ENCODE data around the gene APIP.

The APIP gene, protein sequence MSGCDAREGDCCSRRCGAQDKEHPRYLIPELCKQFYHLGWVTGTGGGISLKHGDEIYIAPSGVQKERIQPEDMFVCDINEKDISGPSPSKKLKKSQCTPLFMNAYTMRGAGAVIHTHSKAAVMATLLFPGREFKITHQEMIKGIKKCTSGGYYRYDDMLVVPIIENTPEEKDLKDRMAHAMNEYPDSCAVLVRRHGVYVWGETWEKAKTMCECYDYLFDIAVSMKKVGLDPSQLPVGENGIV

DNA sequence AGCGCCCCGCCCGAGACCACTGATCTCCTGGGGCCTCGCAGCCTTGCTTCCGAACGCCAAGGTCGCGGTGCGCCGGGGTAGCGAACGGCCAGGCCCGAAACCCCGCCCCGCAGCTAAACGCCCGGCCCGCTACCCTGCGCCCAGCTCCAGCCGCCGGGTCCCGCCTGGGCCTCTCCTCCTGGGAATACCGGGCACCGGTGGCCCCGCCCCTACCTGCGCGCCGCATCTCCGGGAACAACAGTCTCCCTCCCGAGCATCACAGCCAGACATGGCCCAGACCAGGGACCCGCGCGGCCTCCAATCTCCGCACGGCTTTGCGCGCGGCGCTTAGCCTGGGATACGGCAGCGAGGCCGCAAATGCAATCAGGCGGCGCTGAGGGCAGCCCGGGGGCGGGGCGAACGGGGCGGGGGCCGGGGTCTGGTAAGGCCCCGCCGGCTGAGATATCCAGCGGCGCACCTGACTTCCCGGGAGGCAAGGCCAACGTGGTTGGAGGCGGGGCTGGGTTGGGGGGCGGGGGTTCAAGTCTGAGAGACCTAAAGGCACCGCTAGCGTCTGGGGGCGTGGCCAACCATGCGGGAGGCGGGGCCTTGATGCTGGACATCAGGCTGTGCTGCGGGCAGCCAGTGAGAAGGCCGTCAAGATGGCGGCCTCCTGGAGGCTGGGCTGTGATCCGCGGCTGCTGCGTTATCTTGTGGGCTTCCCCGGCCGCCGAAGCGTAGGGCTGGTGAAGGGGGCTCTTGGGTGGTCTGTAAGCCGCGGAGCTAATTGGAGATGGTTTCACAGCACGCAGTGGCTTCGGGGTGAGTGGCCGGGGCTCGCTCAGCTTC is at the start of gene APIP, which contains the start of gene PDHX:
TSS of gene APIP (minus strand) at position 365 of the 828 bp plus-strand sequence. CDS start at position 270, 95 bp downstream.
TSS of gene PDHX (plus strand) at position 604 of the 828 bp plus-strand sequence. CDS start at position 642, 38 bp downstream.
- peak; percentile 91 to 95 for DNase-seq (ENCODE audit: low read depth in 2 of 2)

- DNase-seq (ENCODE audit: low read depth in 2 of 2): no peak
Observed at GRCh38 chr11:34964610-34965331, 48.6 kb upstream of the APIP start.

DNA sequence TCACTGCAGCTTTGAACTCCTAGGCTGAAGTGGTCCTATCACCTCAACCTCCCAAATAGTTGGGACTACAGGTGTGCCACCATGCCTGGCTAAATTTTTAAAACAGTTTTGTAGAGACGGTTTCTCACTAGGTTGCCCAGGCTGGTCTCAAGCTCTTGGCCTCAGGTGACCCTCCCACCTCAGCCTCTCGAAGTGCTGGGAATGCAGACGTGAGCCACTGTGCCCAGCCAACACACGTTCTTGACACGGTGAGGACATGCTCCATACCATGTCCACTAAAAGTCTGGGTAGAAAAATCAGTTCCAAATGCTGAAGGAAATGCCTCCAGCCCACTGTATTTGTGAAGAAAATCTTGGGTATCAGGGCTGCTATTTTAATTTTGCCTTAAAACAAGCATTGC is 47.2 kb upstream of the APIP start:
- DNase-seq (ENCODE audit: low read depth in 2 of 2): no peak

DNA sequence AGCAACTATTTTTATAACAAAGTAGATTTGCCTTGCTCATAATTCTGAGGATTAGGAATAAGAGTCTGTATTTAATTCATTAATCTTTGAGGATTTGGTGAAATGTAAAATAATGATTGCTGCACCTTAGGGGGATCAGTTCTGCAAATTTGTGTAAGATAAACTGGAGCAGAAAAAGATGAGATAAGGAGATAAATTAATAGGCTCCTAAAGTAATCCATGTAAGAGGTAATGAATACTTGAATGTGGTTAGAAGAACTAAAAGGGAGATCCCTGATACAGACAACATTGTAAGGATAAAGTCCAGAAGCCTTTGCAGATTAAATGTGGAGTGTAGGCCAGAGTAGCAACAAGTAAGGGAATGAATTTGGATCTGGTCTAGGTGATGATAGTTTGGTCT is 45.9 kb upstream of the APIP start:
- DNase-seq (ENCODE audit: low read depth in 2 of 2): no peak

DNA sequence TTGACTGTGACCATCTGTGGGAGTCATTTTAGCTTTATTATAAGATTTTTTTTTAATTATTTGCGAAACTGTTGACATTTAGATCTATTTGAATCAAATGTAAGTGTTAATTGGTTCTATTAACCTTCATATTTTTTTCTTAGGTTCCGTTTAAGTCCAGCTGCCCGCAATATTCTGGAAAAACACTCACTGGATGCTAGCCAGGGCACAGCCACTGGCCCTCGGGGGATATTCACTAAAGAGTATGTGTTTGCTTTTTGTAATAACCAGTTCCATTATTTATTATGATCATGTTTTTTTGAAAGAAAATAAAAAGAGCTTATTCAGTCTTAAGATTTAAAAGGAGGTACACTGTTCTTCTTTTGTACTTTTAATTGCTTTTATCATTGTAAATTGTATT is 44.1 kb upstream of the APIP start:
- no peak for DNase-seq (ENCODE audit: low read depth in 2 of 2)

DNA sequence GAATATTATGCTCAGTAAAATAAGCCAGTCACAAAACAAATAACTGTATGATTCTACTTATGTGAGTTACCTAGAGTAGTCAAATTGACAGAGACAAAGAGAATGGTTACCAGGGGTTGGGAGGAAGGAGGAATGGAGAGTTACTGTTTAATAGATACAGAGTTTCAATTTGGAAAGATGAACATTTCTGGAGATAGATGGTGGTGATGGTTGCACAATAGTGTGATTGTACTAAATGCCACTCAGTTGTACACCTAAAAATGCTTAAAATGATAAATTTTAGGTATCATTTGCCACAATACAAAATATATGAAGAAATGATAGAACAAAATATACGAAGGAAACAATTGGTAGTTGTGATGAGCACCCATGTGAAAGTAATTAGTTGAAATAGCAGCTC is 43.6 kb upstream of the APIP start:
- DNase-seq (ENCODE audit: low read depth in 2 of 2): no peak

DNA sequence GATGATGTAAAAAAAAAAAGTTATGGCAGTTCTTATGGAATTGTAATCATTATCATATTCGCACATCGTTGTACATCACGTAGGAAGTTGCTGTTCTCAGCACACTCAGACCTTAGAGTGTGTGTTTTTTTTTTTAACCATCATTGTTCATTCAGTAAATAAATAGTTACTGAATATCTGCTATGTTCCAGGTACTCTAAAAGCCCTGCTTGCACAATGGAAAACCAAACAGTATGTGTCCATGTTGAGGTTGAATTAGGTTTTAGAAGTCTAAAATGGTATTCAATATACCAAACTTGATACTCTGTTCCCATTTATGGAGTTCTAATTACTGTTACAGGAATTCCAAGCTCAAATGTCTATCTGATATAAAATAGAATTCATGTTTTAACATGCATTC is 41.4 kb upstream of the APIP start:
- DNase-seq (ENCODE audit: low read depth in 2 of 2): no peak

DNA sequence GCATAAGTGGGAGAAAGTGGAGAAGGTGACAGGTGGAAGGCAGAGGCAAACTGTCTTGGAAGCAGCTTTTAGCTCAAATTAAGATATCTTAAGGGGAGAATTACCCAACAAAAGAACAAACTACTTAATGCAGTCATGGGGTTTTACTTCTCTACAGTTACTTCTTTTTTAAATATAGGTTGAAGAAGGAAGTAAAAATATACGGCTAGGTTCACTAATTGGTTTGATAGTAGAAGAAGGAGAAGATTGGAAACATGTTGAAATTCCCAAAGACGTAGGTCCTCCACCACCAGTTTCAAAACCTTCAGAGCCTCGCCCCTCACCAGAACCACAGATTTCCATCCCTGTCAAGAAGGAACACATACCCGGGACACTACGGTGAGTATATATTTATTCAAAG is 41.0 kb upstream of the APIP start:
- no peak for DNase-seq (ENCODE audit: low read depth in 2 of 2)

GRCh38 chr11:34953955-34954354 is 37.8 kb upstream of the APIP start:
- no peak for DNase-seq (ENCODE audit: low read depth in 2 of 2)

DNA sequence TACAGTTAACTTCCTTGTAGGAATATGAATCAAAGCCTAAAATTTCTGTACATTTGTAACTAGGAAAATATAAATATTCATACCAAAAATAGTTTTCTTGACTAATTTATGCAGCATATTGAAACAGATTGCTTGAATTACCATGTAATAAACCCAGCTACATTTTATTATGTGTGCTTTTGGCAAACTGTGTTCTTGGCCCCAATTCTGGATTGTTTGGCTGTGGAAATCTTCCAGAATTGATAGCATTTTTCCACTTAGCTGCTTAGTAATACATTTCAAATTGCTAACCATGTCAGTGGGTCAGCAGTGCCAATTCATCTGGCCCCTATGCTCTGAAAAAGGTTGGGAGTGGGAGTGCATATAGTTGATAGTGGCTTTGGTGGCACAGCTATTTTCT is 32.5 kb upstream of the APIP start:
- DNase-seq (ENCODE audit: low read depth in 2 of 2): no peak

DNA sequence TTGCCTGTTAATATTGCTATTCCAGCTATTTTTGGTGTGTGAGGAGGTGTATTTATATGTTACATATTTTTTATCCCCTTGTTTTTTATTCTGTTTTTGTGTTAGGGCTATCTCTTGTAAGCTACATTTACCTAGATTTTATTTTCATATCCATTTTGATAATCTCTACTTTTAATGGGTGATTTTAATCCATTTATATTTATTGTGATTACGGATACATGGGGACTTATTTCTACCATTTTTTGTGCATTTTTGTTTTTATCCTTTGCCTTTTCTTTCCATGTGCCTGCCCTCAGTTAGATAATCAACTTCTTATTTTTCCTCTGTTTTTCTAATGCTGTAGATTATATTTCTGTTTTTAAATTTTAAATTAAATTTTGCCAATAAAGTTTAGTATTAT is 28.5 kb upstream of the APIP start:
- DNase-seq (ENCODE audit: low read depth in 2 of 2): no peak

- DNase-seq (ENCODE audit: low read depth in 2 of 2): no peak
Observed at GRCh38 chr11:34941688-34942087, 25.5 kb upstream of the APIP start.

DNA sequence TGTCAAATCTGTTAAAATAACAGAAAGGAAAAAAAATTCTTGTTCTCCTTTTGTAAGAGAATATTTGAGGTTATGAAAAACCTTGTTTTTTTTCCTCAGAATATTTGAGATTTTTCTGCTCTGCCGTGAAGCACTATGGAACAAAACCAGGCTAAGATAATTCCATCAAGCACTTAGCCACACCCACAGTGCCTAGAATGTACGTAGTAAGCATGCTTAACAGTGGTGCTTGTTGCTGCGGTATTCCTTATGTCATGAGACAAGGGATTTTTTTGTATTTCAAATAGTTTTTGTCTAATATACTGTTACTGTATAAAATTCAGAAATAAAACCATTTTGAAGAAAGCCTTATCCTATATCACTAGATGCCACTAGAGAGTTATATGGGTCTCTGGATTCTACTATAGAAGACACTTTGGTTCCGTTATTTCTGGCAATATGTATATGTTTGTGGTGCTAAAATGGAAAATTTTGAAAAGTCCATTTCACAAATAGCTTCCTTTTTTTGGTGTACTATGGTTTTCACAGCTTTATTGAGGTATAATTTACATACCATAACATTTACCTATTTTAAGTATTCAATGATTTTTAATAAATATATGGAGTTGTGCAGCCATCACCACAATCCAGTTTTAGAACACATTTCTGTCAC is 24.0 kb upstream of the APIP start:
- no peak for DNase-seq (ENCODE audit: low read depth in 2 of 2)

DNA sequence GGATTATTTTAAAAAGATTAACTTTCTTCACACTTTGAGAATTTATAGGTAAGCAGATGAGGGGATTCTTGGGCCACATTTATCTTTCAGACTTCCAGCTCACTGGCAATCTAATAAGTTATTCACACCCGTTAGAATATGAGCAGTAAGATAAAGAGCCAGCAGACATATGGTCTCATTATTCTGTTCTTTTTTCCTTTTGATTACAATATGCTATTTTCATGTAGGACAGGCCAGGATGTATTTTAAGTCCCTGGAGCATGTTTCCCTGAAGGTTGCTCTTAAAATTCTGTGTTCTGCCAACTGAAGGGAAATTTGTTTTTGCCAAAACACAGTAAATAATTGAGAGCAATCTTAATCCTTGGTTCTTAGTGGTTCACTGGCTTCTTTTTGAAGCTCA is 22.4 kb upstream of the APIP start:
- no peak for DNase-seq (ENCODE audit: low read depth in 2 of 2)

GRCh38 chr11:34936945-34937629 is 20.9 kb upstream of the APIP start:
- no peak for DNase-seq (ENCODE audit: low read depth in 2 of 2)

- DNase-seq (ENCODE audit: low read depth in 2 of 2): no peak
Observed at GRCh38 chr11:34929794-34930763, 13.9 kb upstream of the APIP start.

- no peak for DNase-seq (ENCODE audit: low read depth in 2 of 2)
Observed at GRCh38 chr11:34928960-34929680, 12.9 kb upstream of the APIP start.

- DNase-seq (ENCODE audit: low read depth in 2 of 2): no peak
Observed at GRCh38 chr11:34928268-34928959, 12.2 kb upstream of the APIP start.

GRCh38 chr11:34926831-34927132 is 10.6 kb upstream of the APIP start:
- no peak for DNase-seq (ENCODE audit: low read depth in 2 of 2)
